ENCODE measurements around the gene C14orf93.

C14orf93 gene

GRCh38 chr14:23009939-23010726 is at the start of gene C14orf93:
Gene C14orf93 (minus strand): TSS chr14:23010143. CDS start chr14:22999023, 11,120 bp downstream.
- DNase-seq (ENCODE audit: low spot score): peak; percentile 57

- DNase-seq (ENCODE audit: low spot score): no peak
Measured at GRCh38 chr14:23058654-23059504, 48.9 kb upstream of the C14orf93 start.

DNA sequence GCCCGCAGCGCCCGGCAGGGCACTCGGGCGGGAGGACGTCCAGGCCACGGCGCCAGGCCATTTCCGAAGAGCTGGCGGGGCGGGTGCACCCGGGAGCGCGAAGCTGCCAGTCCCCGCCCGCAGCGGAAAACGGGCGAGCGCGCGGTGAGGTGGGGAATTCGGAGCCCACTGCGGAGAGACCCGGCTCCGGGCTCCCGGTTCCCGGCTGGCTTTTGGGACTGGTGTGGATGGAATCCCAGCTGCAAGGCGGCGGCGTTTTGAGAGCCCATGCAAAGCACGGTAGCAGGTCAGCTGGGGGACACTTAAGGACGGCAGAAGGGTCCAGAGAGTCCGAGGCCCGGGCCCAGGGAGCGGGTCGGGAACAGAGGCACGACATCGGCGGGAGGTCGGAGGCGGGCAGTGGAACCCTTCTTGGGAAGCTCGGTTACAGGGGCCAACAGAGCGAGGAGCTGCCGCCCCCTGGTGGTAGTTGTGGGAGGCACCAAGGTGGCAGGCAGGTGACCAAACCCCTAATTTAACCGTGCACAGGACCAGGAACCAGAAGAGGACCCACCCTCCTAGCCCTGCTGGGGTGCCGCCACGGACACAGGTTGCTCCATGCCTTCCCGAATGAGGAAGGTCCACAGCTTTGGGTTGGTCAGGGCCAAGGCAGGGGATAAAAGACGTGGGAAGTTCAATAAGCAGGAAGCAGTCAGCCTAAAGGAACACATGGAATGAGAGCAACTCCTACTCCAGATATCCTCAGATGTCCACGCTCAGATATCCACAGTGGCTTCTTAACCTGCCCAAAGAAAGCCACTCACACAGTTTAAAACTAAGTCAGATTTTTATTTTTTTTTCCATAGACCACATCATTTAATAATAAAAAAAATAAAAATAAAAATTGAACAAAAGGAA is 48.1 kb upstream of the C14orf93 start:
- DNase-seq (ENCODE audit: low spot score): no peak

GRCh38 chr14:23056956-23057756 is 47.2 kb upstream of the C14orf93 start, which contains the start of gene CDH24:
Gene CDH24 (minus strand): TSS chr14:23057520. CDS start chr14:23055733, 1,787 bp downstream.
- DNase-seq (ENCODE audit: low spot score): no peak

DNA sequence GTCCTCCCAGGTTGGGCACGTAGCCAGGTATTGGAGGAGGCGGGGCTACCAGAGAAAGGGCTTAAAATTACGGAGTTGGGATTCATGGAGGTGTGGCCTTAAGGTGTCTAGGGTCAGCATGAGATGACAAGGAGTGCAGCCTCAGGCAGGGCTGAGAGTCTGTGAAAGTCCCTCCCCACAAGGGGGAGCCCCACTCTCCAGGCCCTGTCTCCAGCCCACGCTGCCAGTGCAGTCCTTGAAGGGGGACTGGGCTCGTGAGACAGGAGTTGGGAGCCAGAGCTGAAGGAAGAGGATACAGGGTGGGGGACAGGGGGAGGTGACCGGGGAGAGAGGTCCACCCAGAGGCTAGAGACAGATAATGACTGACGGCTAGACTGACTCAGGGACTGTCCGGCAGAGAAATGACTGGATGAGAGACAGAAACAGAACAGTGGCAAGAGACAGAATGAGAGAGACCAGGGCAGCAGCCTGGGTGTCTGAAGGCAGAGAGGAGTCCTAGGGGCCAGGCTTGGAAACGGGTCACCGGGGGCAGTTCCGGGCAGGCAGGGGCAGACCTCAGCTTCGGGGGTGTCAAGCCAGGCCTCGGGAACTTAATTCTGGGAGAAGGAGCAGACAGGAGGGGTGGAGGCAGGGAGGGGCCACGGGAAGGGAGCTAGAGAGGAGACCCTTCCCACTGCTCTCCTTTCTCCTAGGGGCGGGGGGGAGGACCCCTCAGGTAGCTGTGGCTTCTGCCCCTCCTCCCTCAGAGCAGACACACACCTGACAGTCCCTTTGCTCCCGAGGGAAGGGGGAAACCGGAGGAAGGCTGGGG is 46.4 kb upstream of the C14orf93 start:
- no peak for DNase-seq (ENCODE audit: low spot score)

GRCh38 chr14:23055621-23056144 is 45.7 kb upstream of the C14orf93 start:
- DNase-seq (ENCODE audit: low spot score): no peak

DNA sequence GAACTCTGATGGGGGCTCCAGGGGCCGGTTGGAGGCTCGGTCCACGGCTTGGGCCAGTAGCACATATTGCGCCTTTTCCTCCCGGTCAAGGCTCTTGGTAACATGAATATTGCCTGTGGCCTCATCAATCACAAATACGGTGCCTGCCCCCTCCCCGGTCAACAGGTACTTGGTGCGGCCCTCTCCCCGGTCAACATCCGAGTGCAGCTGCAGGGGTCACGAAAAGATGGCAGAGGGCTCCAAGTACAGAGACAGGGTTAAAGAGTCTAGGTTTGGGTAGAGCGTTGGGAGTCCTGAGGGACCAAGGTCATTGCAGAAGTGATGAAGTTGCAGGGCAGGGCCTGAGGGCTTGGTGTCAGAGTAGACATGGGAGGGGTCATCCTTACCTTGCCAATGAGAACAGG is 45.2 kb upstream of the C14orf93 start:
- DNase-seq (ENCODE audit: low spot score): no peak

GRCh38 chr14:23054000-23054811 is 44.3 kb upstream of the C14orf93 start:
- no peak for DNase-seq (ENCODE audit: low spot score)

- DNase-seq (ENCODE audit: low spot score): no peak
Measured at GRCh38 chr14:23053426-23053825, 43.5 kb upstream of the C14orf93 start.

DNA sequence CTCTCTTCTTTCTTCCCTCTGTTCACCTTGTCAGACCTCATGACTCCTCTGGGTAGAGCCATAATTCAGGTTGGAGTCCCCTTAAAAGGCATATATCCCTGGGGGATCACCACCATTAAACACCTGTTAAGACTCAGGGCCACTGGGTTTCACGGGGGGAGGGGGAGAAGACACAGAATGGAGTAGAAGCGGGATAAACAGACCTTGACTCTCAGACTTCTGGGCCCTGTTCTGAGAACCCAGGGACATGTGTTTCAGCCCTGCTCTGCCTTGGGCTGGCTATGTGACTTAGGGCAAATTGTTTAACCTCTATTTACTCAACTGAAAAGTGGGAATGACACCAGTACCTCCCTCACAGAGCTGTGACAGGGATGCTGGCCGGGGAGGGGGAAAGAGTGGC is 42.7 kb upstream of the C14orf93 start:
- no peak for DNase-seq (ENCODE audit: low spot score)

GRCh38 chr14:23052182-23052623 is 42.3 kb upstream of the C14orf93 start:
- no peak for DNase-seq (ENCODE audit: low spot score)

- DNase-seq (ENCODE audit: low spot score): no peak
Measured at GRCh38 chr14:23051141-23052057, 41.5 kb upstream of the C14orf93 start.

GRCh38 chr14:23049011-23049410 is 39.1 kb upstream of the C14orf93 start:
- no peak for DNase-seq (ENCODE audit: low spot score)

GRCh38 chr14:23047751-23048693 is 38.1 kb upstream of the C14orf93 start:
- no peak for DNase-seq (ENCODE audit: low spot score)

DNA sequence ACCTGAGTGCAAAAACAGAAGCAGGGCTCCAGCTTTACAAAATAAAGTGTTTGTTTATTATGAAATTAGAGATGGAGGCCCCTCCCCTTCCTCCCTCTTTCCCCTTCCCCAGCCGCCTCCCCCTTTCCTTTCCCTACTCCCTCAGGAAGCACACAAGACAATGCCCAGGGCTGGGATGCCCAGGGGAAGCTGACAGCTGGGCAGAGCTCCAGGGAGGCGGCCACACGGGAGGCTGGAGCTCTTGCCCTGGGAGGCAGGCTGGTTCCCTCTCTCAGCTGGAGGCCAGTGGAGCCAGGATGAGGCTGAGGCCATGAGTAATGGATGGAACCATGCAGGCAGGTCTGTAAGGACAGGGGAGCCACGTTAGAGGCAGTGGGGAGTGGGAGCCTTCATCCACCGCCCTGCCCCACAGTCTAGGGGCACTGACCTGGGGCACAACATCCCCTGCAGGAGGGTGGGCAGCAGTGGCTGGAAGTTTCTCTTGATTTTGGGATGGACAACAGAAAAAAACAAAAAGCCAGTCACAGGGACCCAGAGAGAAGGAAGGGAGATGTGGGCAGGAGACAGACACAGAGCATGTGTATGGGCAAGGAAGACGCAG is 37.2 kb upstream of the C14orf93 start:
- DNase-seq (ENCODE audit: low spot score): no peak

Data from kidney capillary endothelial cell (primary cell).